ENCODE results near the gene CDCA4.
"Not testable (repeated sequence)": the region's sequence is repeated elsewhere in the genome, so short reads cannot be mapped to it uniquely, and the experiment has no call there.

Gene CDCA4

GRCh38 chr14:105020815-105021655, at the start of gene CDCA4:
CDCA4 (minus strand) TSS chr14:105021083; CDS start chr14:105011929, 9,154 bp downstream.
- DNase-seq, result peak; percentile 99

DNA sequence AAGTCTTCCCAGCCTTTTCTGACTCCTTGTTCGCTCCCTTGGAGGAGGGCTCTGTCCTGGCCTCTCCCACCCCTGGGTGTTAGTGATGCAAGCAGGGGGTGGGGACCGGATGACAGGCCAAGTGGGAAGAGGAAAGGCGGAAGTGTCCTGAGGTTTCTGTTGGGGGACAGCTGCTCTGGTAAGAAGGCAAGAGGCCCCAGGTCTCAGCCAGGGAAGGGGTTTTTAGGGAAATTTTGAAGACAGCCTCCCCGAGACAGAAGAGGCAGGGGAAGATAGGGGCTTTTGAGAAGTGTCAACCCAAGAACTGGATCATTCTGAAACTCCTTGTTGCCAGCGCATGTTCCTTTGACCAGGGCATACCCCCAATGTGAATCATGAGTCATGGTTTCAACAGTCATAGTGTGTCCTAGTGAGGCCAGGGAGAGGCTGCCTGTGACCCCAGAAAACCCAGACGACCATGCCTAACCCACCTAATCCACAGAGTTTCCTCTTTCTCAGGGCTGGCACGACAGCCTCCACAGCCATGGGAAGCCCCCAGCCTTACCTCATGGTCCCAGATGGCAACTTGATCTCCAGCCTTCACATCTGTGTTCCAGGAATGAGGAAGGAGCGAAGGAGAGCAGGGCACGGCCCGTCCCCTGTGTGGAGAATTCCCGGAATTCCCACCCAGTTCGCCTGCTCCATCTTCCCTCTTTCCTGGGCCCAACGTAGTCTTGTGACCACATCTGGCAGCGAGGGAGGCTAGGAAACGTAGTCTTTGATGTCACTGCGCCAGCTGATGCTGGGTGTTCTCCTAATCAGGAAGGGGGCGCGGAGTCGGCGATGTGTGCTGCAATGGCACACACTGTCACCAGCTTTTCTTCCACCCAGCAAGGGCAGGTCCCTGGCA, 49.2 kb upstream of the CDCA4 start:
- no peak for DNase-seq

- DNase-seq, result no peak
Observed at GRCh38 chr14:105069522-105069870, 48.6 kb upstream of the CDCA4 start.

DNA sequence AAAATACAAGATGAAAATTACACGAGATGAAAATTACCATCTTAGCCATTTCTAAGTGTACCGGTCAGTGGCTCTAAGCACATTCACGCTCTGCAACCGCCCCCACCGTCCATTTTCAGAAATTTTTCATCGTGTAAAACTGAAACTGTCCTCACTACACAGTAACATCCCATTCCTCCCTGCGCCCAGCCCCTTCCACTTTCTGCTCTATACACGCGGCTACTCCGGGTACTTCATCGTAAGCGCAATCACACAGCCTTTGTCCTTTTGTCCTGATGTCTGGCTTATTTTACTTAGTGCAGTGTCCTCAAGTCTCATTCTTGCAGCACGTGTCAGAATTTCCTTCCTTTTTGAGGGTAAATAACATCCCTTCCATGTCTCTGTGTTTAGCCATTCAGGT, 47.9 kb upstream of the CDCA4 start:
- no peak for DNase-seq

- DNase-seq, result no peak
Observed at GRCh38 chr14:105067969-105068301, 47.1 kb upstream of the CDCA4 start.

DNA sequence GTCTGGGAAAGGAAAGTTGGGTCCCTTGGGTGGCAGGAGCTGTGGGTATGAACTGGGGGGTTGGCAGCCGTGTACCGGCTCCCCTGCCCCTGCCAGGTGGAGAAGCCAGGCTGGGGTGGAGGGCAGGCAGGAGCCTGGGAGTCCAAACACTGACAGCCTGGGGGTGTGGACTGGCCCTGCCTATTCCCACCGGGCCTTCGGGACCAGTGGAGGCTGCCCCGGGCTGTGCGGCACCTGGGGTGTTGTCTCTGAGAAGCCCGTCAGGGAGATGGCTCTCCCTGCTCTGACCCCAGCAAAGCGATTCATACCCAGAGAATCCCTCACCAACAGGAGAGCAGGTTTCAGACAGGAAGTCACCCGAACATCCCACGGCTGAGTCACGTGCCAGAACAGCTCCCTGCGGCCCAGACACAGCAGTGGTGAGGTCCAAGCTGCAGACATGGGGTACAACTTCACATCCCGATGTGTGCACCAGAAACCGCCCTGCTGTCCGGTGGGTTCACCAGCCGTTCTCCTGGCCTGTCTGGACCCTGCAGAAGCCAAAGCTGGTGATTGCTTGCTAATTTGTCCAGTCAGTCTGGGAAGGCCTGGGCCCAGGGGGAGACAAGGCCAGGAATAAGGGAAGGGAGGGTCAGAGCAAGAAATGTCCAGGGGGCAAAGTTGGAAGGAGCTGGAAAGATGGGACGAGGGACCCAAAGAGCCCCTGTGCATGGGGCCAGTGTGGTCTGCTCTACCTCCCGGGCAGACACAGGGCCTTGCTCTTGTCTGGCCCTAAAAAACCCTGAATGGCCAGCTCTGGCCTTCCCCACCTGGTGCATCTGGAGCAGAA, 46.5 kb upstream of the CDCA4 start:
- peak; percentile 37 for DNase-seq

DNA sequence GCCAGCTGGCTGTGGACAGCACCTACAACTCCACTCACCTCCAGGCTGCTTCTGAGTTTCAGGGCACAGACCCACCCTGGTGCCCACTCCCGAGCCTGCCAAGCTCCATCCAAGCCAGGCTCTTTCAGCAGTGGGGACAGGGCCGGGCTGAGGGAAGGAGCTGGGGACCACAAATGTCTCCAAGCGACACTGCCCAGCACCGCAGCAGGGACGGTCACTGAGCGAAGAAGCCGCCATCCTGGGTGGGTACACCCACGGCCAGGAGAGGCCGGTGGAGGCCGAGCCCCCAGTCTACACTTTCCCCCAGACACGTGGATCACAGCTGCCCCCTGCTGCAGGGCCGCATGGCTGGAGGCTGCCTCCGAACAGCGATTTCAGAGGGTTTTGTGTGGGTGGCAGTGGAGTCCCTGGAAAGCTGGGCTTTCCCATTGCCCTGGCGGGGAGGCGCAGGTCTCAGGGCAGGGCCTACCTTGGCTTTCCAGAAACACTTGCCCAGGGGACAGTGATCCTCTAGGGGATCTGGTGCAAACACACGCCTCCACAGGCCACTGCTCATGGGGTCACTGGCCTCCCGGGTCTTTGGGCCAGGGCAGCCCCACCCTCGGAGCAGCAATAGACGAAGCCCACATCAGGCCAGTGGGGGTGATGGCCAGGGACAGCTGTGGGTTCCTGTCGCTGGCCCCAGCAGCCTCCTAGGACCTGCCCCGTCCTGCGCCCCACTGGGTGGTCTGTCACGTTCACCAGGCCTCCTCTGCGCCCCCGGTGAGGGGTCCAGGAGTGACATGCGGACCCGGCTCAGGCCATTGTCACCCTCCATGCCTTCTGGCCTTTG, 45.6 kb upstream of the CDCA4 start:
- no peak for DNase-seq

DNA sequence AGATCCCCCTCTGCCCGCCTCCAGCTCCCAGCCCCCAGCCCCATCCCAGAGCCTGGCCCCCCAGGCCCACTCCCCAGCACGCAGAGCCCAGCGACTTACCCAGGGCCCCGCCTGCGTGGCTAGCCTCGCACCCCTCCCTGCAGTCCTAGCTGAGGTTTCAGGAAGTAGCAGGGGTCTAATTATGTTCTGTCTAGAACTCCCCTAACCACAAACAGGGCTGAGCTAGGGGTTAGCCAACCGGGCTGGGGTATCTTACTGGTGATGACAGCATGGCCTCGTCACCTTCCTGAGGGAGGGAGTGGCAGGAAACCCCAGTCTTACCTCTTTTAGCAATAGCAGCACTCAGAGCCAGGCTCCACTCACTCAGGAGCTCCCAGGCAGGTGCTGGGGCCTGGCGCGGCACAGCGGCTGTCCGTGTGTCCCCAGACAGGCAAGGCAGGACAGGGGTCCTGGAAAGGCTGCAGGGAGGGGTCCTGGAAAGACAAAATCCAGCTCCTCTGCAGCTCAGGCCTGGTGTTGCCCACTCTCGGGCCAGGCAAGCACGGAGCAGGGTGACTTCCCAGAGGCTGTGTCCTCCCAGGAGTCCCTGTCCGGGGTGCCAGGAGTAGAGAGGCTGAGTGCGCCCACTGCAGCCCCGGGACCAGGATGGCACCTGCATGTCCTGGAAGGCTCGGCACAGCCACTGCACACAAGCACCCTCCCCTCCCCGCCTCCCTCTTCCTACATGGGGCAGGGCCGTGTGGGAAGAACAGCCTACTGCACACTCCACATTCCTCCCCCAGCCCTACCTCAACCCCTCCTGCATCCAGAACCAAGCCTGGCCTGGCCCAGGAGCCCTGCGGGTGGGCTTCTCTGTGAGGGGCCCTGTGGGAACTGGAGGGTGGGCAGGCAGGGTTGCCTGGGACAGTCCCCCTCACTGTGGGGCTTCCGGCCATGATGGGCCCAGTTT, 44.7 kb upstream of the CDCA4 start, which contains the start of gene GPR132:
GPR132 (minus strand) TSS at position 151 of the 949 bp plus-strand sequence. CDS start 10,010 bp downstream, outside the sequence.
- peak; percentile 85 for DNase-seq

DNA sequence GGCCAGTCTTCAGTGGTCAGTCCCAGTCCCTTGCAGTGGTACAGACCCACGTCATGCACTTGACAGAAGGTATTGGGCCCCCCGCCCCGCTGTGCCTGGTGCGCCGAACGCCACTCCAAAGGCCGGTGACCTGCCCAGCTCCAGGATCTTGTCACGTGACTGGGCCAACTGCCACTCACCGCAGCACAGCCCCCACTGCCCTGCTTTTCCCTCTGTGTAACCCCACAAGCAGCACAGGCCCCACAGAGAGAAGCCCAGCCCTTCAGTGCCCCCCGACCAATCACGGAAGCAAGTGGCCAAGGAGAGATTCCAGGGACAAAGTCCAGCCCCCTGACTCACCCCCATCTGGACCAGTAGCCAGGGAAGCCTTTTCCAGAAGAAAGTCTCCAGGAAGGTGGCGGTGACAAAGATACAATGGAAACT, 43.8 kb upstream of the CDCA4 start:
- no peak for DNase-seq

DNA sequence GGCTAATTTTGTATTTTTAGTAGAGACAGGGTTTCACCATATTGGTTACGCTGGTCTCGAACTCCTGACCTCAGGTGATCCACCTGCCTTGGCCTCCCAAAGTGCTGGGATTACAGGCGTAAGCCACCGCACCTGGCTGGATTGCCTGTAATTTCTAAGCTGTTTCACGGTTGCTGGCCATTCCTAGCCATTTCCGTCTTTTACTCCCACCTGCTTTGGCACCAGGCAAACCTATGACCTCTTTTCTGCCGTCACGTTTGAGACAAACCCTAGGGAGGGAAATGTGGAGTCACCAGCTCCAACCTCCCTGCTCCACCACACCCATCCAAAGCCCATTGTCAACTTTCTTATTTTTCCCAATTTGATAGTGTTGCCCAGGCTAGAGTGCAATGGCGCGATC, 43.1 kb upstream of the CDCA4 start:
- DNase-seq, result no peak

DNA sequence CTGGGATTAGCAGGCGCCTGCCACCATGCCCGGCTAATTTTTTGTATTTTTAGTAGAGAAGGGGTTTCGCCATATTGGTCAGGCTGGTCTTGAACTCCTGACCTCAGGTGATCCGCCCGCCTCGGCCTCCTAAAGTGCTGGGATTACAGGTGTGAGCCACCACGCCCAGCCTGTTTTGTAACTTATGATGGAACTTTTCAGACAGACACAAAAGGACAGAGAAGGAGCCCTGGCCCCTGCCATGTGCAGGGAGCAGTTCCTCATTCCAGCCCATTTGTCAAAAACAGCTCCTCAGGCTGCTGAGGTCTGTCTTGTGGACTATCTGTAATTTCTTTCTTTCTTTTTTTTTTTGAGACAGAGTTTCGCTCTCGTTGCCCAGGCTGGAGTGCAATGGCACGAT, 42.6 kb upstream of the CDCA4 start:
- not testable (repeated sequence) for DNase-seq

GRCh38 chr14:105063056-105063455, 42.2 kb upstream of the CDCA4 start:
- no peak for DNase-seq

DNA sequence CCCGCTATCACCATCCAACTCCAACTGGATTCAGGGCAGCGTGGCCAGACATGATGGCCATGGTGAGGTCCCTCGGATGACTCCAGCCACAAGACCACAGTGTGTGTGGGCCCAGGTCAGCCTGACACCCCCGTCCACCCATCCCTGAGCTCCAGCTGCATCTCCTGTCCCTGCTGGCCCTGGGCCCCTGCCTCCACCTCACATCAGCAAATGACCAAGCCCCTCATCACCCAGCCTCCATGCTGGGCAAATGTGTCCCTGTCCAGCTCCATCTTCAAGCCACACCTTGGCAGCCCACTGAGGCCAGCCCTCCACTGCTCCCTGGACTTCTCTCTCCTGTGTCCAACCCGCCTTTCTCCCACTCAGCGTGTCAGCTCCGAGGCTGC, 41.2 kb upstream of the CDCA4 start:
- DNase-seq, result no peak

- DNase-seq, result peak; percentile 35
Observed at GRCh38 chr14:105061428-105062047, 40.7 kb upstream of the CDCA4 start.

DNA sequence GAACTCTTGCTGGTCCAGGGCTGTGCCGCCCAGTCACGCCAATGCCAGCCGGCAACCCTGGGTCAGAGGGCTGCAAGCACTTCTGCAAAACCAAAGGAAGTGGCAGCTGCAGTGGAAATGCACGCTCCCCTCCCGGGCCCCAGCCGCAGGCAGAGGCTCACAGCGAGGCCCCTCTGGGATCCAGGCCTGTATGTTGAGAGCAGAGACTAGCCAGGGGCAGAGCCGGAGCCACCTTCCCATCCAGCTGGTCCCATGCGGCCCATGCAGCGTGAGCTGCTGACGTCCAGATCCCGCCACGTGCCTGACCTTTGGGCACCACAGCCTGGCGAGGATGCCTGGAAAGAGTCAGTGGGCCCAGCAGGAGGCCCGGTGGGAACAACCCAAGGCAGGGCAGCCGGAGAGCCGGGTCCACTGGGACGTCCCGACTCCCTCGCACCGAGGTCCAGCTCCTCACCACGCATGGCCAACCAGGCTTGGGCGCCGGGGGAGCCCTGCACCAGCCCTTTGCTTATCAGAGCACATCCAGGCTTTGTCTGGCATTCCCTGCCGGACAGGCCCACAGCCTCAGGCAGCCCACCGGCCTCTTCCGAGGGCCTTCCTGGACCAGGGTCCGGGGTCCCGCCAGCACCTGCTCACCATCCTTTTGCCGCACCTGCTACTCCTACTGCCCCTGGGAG, 40.0 kb upstream of the CDCA4 start:
- DNase-seq, result peak; percentile 37

GRCh38 chr14:105059925-105060565, 39.2 kb upstream of the CDCA4 start:
- no peak for DNase-seq

DNA sequence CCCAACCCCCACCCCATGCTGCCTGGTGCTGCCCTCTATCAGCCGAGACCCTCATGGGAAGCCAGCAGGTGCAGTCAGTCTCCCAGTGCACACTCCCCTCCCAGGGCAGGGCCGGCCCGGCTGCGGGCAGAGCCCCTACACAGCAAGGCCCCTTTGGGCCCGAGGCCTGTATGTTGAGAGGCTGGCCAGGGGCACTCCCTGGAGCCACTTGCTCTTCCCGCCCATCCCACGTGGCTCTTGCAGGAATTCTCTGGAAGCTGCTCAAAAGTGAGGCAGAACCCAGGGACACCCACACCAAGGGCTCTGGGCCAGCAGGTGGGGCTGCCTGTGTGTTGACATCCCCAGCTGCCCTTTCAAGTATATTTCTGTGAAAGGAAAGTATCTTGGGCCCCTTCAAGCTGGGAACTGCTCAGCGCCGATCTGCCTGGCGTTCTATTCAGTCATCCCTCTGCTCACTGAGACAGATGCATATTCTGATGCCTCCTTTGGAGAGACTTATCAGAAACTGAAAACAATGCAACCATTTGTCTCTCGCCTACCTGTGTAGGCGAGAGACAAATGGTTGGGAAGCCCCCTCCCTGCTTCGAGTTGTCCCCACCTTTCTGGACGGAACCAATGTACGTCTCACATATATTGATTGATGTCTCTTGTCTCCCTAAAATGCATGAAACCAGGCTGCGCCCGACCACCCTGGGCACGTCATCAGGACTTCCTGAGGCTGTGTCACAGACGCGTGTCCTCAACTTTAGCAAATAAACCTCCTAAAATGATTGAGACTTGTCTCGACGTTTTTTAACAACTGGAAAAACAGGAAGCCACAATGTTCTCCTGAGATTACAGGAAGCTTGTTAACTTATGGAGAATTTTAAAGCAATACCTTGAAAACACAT, 38.4 kb upstream of the CDCA4 start:
- no peak for DNase-seq

DNA sequence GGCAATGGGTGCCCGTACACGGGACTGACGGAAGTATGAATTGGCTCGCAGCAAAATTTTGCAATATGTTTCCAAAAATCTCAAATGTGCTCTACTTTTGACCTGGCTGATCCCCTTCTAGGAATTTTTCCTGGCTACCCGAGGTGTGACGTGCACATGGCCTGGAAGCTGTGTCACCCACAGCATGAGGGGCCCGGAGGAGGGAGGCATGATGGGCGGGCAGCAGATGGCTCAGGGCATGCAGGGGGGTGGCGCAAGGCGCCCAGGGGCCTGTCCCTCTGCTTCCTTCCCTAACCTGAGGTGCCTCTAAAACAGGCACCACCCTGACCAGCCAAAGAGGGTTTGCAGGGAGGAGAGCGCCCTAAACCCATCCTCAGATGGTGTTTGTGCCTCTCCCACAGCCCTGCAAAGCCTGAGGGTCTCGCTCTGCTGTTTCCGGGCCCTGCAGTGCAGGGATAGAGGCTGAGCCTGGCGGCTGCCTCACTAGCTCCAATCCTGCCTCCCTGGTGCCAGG, 37.7 kb upstream of the CDCA4 start:
- DNase-seq, result no peak

Measured in activated effector memory CD4-positive, alpha-beta T cell treated with Interleukin-2 at 50 U/mL for 16 hours (primary cell).